Measurements from ENCODE around the gene RBM15B. TPM values are rescaled to one million over a fixed set of nuclear protein-coding genes. Genes with fewer than 3 reads are reported as not detected.

RBM15B gene
- total RNA-seq, 2 donors from 2014 or later: 14.6 to 29.8 TPM

- H3K9me3 Mint-ChIP-seq: no peaks in the 10 kb centered on the region
- peak; percentile 88 for ATAC-seq (replicated peaks)
- H3K36me3 Mint-ChIP-seq (ENCODE audit: low read depth): peaks cover 93% of the 10 kb centered on the region
- no peak overlapping the region for H3K27ac Mint-ChIP-seq
- H3K27me3 Mint-ChIP-seq: no peaks in the 10 kb centered on the region
- H3K4me3 Mint-ChIP-seq: no peak overlapping the region
- no peaks in the 10 kb centered on the region for H3K4me1 Mint-ChIP-seq
Measured at GRCh38 chr3:51434746-51435327, 43.8 kb downstream of the RBM15B start.

DNA sequence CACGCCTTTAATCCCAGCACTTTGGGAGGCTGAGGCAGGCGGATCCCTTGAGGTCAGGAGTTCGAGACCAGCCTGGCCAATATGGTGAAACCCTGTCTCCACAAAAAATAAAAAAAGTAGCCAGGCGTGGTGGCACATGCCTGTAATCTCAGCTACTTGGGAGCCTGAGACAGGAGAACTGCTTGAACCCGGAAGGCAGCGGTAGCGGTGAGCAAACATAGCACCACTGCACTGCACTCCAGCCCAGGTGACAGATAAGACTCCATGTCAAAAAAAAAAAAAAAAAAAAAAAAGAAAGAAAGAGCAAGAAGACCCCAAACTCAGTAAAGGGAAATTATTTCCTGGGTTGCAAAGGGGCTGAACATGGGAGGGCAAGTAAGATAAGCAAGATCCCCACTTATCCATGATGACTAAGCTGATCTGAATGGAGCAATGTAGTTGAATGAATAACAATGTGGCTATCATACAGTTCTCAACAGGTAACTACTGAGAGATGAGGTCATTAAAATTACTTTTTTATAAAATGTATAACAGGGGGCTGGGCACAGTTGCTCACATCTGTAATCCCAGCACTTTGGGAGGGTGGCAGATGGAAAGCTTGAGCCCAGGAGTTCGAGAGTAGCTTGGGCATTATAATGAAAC, 46.0 kb downstream of the RBM15B start:
- no peak overlapping the region for H3K4me3 Mint-ChIP-seq
- no peaks in the 10 kb centered on the region for H3K4me1 Mint-ChIP-seq
- H3K27me3 Mint-ChIP-seq: no peaks in the 10 kb centered on the region
- peaks cover 95% of the 10 kb centered on the region for H3K36me3 Mint-ChIP-seq (ENCODE audit: low read depth)
- no peaks in the 10 kb centered on the region for H3K9me3 Mint-ChIP-seq
- H3K27ac Mint-ChIP-seq: no peak overlapping the region
- ATAC-seq (replicated peaks): no peak

- Mint-ChIP-seq H3K27ac (peak overlapping the region; percentile 18), H3K9me3 (no peaks in the 10 kb centered on the region), H3K36me3 (ENCODE audit: low read depth) (peaks cover 77% of the 10 kb centered on the region), H3K4me3 (no peak overlapping the region), H3K4me1 (no peaks in the 10 kb centered on the region), H3K27me3 (no peaks in the 10 kb centered on the region)
- no peak for ATAC-seq (replicated peaks)
Measured at GRCh38 chr3:51441282-51442030, 50.4 kb downstream of the RBM15B start.

- no peak overlapping the region for H3K4me3 Mint-ChIP-seq
- no peaks in the 10 kb centered on the region for H3K27me3 Mint-ChIP-seq
- ATAC-seq (replicated peaks): no peak
- peaks cover 5% of the 10 kb centered on the region for H3K4me1 Mint-ChIP-seq
- H3K36me3 Mint-ChIP-seq (ENCODE audit: low read depth): peaks cover 68% of the 10 kb centered on the region
- no peaks in the 10 kb centered on the region for H3K9me3 Mint-ChIP-seq
- H3K27ac Mint-ChIP-seq: no peak overlapping the region
Measured at GRCh38 chr3:51445544-51446280, 54.6 kb downstream of the RBM15B start.

Other genes starting within 250 kb of the RBM15B start
- 100 to 1,000 TPM in 1 of 2 donors, 10 to 100 TPM in 1; 76.4 to 157 TPM for gene MANF, start 6.0 kb upstream of the RBM15B start, total RNA-seq
- 10 to 100 TPM; 29.3 to 39.2 TPM for gene DCAF1, start 108.7 kb downstream of the RBM15B start, total RNA-seq
- gene RAD54L2, start 147.4 kb downstream of the RBM15B start, total RNA-seq: 10 to 100 TPM; 15.3 to 26.8 TPM

Data from activated T-helper 17 cell treated with anti-CD3 and anti-CD28 coated beads, Interleukin-2, amount 50 U/mL, for 72 hours (primary cell).